C4-2B (cell line): ENCODE results near the gene PON2.

ENCODE experiments used
- H3K27ac ChIP-seq: fragments of 450-650 bp; 2 replicates; pipeline ENCODE4 v1.5.1; 2017
- ZFX ChIP-seq: fragments of 450-650 bp; IDR thresholded peaks from 2 replicates; pipeline ENCODE4 v1.6.1; 2017
- TF ChIP-seq, protein P1 (sequence below): fragments of 450-650 bp; conservative IDR thresholded peaks from 2 replicates; pipeline ENCODE4 v1.5.1; 2017; ENCODE audit warnings: mild to moderate bottlenecking

PON2 gene

DNA sequence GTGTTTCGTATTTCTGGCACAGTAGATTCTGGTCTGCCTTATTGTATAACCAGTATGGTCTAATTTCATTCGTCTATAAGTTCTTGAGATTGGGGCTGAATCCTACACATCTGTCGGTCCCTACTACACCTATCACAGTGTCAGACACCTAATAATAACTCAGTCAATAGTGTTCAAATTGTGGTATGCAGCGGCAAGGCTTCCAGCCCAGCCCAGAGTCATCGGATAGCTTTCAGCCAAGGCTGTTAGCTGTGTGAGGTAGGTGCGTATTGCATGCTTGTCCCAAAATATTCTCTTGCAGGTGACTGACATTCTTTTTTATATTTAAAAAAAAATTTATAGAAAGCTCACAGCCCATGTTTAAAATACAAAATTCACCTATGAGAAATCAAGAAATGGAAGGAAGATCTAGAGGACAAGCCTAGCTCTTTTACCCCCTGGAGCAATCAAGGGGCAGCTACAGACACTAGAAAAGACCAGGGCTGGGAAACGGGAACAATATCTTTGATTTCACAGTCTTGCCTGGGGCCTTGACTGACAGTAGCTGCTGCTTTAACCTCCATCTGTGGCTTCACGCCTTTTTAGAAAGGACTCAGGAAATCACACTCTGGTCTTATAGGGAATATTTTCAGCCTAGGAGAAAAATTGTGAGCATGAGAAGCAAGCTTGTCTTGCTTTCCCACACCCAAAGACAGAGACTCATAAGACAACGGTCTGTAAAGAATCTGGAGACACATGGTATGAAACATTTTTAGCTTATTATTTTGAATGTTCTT lies 41.4 kb upstream of the PON2 start:
- no peak overlapping the region for H3K27ac ChIP-seq
- TF ChIP-seq, protein P1, sequence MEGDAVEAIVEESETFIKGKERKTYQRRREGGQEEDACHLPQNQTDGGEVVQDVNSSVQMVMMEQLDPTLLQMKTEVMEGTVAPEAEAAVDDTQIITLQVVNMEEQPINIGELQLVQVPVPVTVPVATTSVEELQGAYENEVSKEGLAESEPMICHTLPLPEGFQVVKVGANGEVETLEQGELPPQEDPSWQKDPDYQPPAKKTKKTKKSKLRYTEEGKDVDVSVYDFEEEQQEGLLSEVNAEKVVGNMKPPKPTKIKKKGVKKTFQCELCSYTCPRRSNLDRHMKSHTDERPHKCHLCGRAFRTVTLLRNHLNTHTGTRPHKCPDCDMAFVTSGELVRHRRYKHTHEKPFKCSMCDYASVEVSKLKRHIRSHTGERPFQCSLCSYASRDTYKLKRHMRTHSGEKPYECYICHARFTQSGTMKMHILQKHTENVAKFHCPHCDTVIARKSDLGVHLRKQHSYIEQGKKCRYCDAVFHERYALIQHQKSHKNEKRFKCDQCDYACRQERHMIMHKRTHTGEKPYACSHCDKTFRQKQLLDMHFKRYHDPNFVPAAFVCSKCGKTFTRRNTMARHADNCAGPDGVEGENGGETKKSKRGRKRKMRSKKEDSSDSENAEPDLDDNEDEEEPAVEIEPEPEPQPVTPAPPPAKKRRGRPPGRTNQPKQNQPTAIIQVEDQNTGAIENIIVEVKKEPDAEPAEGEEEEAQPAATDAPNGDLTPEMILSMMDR, result no peak
- no peak for TF ChIP-seq ZFX

DNA sequence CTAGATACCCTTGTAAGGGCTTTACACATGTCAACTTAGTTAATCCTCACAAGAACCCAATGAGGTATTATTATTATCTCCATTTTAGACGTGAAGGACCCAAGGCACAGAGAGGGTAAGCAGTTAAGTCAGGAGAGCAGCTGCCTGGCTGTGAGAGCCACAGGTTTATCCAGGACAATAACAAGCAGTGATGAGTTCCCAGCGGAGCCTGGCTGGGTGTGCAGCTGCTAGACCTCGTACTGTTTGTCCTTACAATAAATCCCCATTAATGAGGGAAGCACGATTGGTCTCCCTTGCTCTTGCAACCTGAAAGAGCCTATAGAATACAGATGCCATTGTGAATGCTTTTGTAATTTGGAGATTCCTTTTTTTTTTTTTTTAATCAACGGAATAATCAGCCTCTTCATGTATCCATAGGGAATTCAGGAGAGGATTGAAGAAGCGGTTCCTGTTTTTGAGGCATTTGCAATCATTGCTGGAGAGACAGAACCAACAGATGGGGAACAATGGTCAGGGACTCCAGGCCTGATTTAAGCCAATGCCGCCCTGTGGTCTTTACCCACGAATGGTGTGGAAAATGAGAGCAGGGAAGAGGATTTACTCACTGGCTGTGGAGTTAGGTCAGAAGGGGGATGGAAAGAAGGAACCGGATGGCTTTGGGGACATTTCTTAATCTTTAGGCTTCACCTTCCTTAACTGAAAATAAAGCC lies 38.6 kb upstream of the PON2 start:
- H3K27ac ChIP-seq, result no peak overlapping the region
- TF ChIP-seq, protein P1, result no peak
- no peak for TF ChIP-seq ZFX

DNA sequence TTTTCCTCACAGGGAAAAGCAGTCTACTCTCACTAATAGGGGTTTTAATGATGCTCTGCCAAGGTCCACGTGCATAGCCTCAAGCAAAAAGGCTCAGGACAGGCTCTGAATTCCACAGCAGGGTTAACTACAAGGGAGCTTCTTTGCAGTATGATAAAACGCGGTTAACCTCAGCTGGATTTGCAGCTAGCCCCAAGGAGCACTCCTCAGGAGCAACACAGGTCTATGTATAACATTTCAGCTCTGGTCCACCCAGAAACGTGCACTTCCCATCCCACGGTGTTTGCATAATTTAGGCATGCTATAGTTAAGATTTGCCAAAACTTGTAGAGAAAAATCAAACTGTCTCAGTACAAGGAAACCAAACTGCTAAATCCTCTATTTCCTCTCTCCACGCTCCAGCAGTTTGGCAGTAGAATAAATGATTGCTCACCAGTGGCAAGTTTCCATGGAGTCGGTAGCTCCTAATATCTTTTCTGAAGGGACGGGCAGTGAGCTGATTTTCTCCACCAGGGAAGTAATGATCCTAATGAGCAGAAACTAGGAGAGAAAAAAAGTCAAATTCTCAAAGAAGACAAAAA lies 37.8 kb upstream of the PON2 start:
- no peak overlapping the region for H3K27ac ChIP-seq
- TF ChIP-seq ZFX, result no peak
- TF ChIP-seq, protein P1, result no peak

DNA sequence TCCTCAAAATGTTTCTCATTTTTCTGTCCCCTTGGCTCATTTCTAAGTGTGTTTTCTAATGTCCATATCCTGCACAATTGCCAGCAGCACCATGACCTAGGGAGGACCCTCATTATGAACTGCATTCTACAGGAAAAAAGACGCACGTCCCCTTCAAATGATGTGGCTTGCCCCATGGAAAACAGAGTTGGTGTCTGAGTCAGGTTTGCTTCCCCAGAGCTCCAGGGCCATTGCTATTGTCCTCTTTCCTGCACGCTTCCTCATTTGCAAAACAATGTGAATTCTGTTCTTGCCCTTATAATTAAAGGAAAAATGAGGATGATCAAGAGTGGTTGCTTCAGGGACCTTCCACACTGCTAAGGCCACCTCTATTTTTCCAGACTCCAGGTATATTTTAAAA lies 36.2 kb upstream of the PON2 start:
- H3K27ac ChIP-seq, result no peak overlapping the region
- TF ChIP-seq ZFX, result no peak
- TF ChIP-seq, protein P1, result no peak

DNA sequence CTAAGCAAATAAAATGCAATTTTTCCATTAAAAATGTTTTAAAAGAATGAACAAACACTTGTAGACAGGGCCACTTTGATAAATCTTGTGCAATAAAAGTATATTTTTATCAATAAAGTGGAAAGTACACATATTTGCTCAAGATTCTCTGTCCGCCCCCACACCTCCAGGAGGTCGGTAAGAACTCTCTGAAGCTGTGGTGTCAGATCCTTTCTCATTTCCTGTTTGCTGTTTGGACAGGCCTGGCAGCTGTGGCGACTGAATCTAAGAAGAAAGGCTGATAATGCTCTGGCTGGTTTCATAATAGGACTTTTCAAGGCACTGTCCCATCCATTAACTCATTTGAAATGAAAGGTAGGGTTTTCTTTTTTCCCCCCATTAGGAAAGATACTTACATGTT lies 35.6 kb upstream of the PON2 start:
- TF ChIP-seq, protein P1, result no peak
- TF ChIP-seq ZFX, result no peak
- no peak overlapping the region for H3K27ac ChIP-seq

DNA sequence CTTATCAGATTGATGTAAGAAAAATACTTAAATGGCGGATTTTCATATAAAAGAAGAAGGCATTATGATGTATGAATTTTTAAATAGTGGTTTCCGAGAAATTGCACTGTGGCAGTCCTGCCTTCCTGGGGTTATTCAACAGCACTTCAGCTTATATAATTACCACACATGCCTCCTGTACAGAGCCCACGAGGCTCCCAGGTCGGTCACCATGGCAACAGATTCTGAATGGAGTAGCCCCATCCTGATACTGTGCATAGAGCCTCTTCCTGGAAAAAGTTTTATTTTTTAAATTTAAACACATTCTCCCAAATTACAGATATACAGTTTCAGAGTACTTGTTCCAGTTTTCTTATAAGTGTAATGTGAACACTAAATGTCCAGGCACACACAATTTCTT lies 35.0 kb upstream of the PON2 start:
- TF ChIP-seq ZFX, result no peak
- TF ChIP-seq, protein P1, result no peak
- no peak overlapping the region for H3K27ac ChIP-seq

DNA sequence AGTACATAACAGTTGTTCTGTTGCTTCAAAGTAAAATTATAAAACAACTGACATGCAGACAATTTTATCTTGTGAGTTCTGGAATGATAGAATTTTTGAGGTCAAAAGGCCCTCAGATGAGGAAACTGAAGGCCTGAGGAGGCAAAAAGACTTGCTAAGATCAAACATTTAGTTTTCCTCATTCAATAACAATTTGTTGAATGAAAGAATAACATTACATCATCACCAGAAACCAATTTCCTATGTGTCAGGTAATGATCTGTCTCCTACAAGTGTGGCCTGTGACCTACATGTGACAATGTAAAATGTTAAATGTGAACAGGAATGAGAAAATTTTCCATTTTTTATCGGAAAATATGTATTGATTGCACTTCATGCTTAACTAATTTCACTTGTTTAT lies 34.4 kb upstream of the PON2 start:
- TF ChIP-seq ZFX, result no peak
- TF ChIP-seq, protein P1, result no peak

More for the DNA sequence above, 34.4 kb upstream of the PON2 start:
- H3K27ac ChIP-seq, result no peak overlapping the region
